K562 (cell line): ENCODE data around the gene ERP27. TPM values are rescaled to one million over a fixed set of nuclear protein-coding genes. Genes with fewer than 3 reads are reported as not detected.
A peak's percentile ranks its signal among the peaks of the same experiment; 100 is the strongest.

Source experiments
- BRCA1 ChIP-seq, 2 experiments: fragments of 450-650 bp in 1 of 2; sonication (generic) in 1 of 2; formaldehyde crosslinking in 1 of 2; IDR thresholded peaks; 2 replicates each; pipeline versions ENCODE4 v1.5.0 to v1.6.1; 2017 to 2020; ENCODE audit warnings: mild to moderate bottlenecking in 1 of 2, missing genetic modification reagents in 1 of 2
- FOXA3 ChIP-seq, 2 experiments: fragments of 450-650 bp in 1 of 2; sonication (generic) in 1 of 2; formaldehyde crosslinking; IDR thresholded peaks in 1 of 2; conservative IDR thresholded peaks in 1 of 2; 2 replicates each; pipeline versions ENCODE4 v1.4.0 to v1.8.0; 2020 to 2022; ENCODE audit warnings: mild to moderate bottlenecking in 2 of 2, missing genetic modification reagents in 1 of 2
- MTA2 ChIP-seq: fragments of 450-650 bp; IDR thresholded peaks from 2 replicates; pipeline ENCODE4 v1.6.1; 2016; ENCODE audit warnings: low read depth
- PHF8 ChIP-seq: fragments of 200-600 bp; sonication (generic); IDR thresholded peaks from 2 replicates; pipeline ENCODE4 v1.6.1; 2012; ENCODE audit warnings: mixed run types, mild to moderate bottlenecking, inconsistent platforms, low read length, moderate library complexity, borderline replicate concordance
- POLR2A ChIP-seq: fragments of 450-650 bp; conservative IDR thresholded peaks from 2 replicates; pipeline ENCODE4 v1.6.1; 2016
- PTBP1 ChIP-seq: fragments of 200-400 bp; formaldehyde crosslinking; IDR thresholded peaks from 2 replicates; pipeline ENCODE4 v1.6.1; 2017; ENCODE audit warnings: low read depth, low read length
- RAD51 ChIP-seq: fragments of 450-650 bp; IDR thresholded peaks from 2 replicates; pipeline ENCODE4 v1.7.1; 2016; ENCODE audit warnings: low read depth, mild to moderate bottlenecking, borderline replicate concordance
- RB1 ChIP-seq: fragments of 450-650 bp; IDR thresholded peaks from 2 replicates; pipeline ENCODE4 v1.6.1; 2017; ENCODE audit warnings: low read depth, mild to moderate bottlenecking
- SOX6 ChIP-seq: fragments of 450-650 bp; IDR thresholded peaks from 2 replicates; pipeline ENCODE4 v1.6.1; 2014; ENCODE audit warnings: mild to moderate bottlenecking
- TAL1 ChIP-seq: fragments of 450-650 bp; IDR thresholded peaks from 2 replicates; pipeline ENCODE4 v1.6.1; 2016; ENCODE audit warnings: mild to moderate bottlenecking
- ZBTB17 ChIP-seq: fragments of 450-650 bp; formaldehyde crosslinking; IDR thresholded peaks from 2 replicates; pipeline ENCODE4 v1.4.0; 2020; ENCODE audit warnings: mild to moderate bottlenecking
- ZNF239 ChIP-seq: fragments of 250-450 bp; sonication (Bioruptor Pico); IDR thresholded peaks from 2 replicates; pipeline ENCODE4 v1.4.0; 2020; ENCODE audit warnings: mild to moderate bottlenecking
- polyA plus RNA-seq, 8 experiments: library from polyadenylated mRNA; depleted of rRNA in 4 of 8; stranded (reverse) in 5 of 8; unstranded in 3 of 8; fragments of >200 nt; fragmentation: Nextera tagmentation in 2 of 8; fragmentation: Illumina TruSeq in 1 of 8; extraction: Ambion mirVana in 2 of 8; extraction: Trizol in 1 of 8; gene quantifications; 2 replicates each; pipeline versions ENCODE4 v1.2.1 to v1.2.3, GENCODE V29; 2011 to 2014; ENCODE audit warnings: inconsistent platforms in 1 of 8, missing spikeins in 1 of 8
- total RNA-seq, 7 experiments: library from RNA; depleted of rRNA in 6 of 7; stranded (reverse); fragments of >200 nt in 6 of 7; fragmentation: Illumina TruSeq in 2 of 7; extraction: Trizol in 2 of 7; gene quantifications; 2 replicates each; pipeline versions ENCODE4 v1.2.1 to v1.2.3, GENCODE V29; 2011 to 2021; ENCODE audit warnings: low replicate concordance in 1 of 7
- TF ChIP-seq, protein P1 (sequence below): fragments of 450-650 bp; formaldehyde crosslinking; IDR thresholded peaks from 2 replicates; pipeline ENCODE4 v1.4.0; 2020; ENCODE audit warnings: mild to moderate bottlenecking, moderate library complexity
- TF ChIP-seq, protein P2 (sequence below): fragments of 250-450 bp; sonication (Bioruptor Pico); IDR thresholded peaks from 2 replicates; pipeline ENCODE4 v1.4.0; 2020; ENCODE audit warnings: borderline replicate concordance
- TF ChIP-seq, protein P3 (sequence below): fragments of 250-450 bp; sonication (Bioruptor Pico); IDR thresholded peaks from 2 replicates; pipeline ENCODE4 v1.9.0; 2021; ENCODE audit warnings: mild to moderate bottlenecking, inconsistent platforms
- TF ChIP-seq, protein P4 (sequence below): fragments of 250-450 bp; sonication (Bioruptor Pico); IDR thresholded peaks from 2 replicates; pipeline ENCODE4 v1.8.0; 2021; ENCODE audit warnings: borderline replicate concordance, mild to moderate bottlenecking, moderate library complexity; ENCODE audit not compliant: poor library complexity, severe bottlenecking
- TF ChIP-seq, protein P5 (sequence below), 2 experiments: fragments of 450-650 bp in 1 of 2; IDR thresholded peaks; 2 replicates each; pipeline ENCODE4 v1.6.1; 2011 to 2017; ENCODE audit warnings: low read depth in 2 of 2, antibody characterized with exemption in 1 of 2, borderline replicate concordance in 1 of 2, low read length in 1 of 2, mild to moderate bottlenecking in 1 of 2, mixed read lengths in 1 of 2; ENCODE audit not compliant: control insufficient read depth in 1 of 2

The ERP27 gene
- total and polyA plus RNA-seq, 9 of the 15 experiments (the other 6 are each of a cell fraction or from before 2014, with no cell fraction given): 0.07 to 0.27 (median 0.11) TPM; not detected in 6

DNA sequence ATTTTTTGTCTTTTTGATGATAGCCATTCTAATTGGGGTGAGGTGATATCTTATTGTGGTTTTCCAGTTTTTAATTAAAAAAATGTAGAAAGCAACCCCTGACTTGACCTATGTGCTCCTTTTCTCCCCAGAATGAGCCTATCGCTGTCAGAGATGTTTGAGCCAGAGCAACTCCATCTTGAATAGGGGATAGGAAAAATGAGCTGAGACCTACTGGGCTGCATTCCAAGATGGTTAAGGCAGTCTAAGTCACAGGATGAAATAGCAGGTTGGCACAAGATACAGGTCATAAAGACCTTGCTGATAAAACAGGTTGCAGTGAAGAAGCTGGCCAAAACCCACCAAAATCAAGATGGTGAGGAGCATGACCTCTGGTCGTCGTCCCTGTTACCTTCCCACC lies 13.8 kb downstream of the ERP27 start (continued):
- TF ChIP-seq ZNF239 (peak; percentile 42; the same call in 1 of the 2 replicates), FOXA3 (CRISPR knock-in tag; conservative IDR thresholded peaks at IDR 0.05 in 1 of 2, IDR thresholded peaks at IDR 0.05 in 1 of 2) (no peak), RAD51 (no peak), BRCA1 (IDR thresholded peaks at IDR 0.05) (no peak), BRCA1 (CRISPR knock-in tag; IDR thresholded peaks at IDR 0.05) (no peak), TAL1 (no peak), POLR2A (no peak), SOX6 (no peak), PHF8 (no peak), PTBP1 (no peak), ZBTB17 (no peak), MTA2 (no peak), RB1 (no peak)
- TF ChIP-seq, protein P1, sequence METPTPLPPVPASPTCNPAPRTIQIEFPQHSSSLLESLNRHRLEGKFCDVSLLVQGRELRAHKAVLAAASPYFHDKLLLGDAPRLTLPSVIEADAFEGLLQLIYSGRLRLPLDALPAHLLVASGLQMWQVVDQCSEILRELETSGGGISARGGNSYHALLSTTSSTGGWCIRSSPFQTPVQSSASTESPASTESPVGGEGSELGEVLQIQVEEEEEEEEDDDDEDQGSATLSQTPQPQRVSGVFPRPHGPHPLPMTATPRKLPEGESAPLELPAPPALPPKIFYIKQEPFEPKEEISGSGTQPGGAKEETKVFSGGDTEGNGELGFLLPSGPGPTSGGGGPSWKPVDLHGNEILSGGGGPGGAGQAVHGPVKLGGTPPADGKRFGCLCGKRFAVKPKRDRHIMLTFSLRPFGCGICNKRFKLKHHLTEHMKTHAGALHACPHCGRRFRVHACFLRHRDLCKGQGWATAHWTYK (CRISPR knock-in tag): no peak
- TF ChIP-seq, protein P2, sequence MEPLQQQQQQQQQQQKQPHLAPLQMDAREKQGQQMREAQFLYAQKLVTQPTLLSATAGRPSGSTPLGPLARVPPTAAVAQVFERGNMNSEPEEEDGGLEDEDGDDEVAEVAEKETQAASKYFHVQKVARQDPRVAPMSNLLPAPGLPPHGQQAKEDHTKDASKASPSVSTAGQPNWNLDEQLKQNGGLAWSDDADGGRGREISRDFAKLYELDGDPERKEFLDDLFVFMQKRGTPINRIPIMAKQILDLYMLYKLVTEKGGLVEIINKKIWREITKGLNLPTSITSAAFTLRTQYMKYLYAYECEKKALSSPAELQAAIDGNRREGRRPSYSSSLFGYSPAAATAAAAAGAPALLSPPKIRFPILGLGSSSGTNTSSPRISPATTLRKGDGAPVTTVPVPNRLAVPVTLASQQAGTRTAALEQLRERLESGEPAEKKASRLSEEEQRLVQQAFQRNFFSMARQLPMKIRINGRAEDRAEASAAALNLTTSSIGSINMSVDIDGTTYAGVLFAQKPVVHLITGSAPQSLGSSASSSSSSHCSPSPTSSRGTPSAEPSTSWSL: no peak
- TF ChIP-seq, protein P3, sequence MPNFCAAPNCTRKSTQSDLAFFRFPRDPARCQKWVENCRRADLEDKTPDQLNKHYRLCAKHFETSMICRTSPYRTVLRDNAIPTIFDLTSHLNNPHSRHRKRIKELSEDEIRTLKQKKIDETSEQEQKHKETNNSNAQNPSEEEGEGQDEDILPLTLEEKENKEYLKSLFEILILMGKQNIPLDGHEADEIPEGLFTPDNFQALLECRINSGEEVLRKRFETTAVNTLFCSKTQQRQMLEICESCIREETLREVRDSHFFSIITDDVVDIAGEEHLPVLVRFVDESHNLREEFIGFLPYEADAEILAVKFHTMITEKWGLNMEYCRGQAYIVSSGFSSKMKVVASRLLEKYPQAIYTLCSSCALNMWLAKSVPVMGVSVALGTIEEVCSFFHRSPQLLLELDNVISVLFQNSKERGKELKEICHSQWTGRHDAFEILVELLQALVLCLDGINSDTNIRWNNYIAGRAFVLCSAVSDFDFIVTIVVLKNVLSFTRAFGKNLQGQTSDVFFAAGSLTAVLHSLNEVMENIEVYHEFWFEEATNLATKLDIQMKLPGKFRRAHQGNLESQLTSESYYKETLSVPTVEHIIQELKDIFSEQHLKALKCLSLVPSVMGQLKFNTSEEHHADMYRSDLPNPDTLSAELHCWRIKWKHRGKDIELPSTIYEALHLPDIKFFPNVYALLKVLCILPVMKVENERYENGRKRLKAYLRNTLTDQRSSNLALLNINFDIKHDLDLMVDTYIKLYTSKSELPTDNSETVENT (CRISPR knock-in tag): no peak
- TF ChIP-seq, protein P4, sequence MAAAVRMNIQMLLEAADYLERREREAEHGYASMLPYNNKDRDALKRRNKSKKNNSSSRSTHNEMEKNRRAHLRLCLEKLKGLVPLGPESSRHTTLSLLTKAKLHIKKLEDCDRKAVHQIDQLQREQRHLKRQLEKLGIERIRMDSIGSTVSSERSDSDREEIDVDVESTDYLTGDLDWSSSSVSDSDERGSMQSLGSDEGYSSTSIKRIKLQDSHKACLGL (CRISPR knock-in tag): no peak
- TF ChIP-seq, protein P5, sequence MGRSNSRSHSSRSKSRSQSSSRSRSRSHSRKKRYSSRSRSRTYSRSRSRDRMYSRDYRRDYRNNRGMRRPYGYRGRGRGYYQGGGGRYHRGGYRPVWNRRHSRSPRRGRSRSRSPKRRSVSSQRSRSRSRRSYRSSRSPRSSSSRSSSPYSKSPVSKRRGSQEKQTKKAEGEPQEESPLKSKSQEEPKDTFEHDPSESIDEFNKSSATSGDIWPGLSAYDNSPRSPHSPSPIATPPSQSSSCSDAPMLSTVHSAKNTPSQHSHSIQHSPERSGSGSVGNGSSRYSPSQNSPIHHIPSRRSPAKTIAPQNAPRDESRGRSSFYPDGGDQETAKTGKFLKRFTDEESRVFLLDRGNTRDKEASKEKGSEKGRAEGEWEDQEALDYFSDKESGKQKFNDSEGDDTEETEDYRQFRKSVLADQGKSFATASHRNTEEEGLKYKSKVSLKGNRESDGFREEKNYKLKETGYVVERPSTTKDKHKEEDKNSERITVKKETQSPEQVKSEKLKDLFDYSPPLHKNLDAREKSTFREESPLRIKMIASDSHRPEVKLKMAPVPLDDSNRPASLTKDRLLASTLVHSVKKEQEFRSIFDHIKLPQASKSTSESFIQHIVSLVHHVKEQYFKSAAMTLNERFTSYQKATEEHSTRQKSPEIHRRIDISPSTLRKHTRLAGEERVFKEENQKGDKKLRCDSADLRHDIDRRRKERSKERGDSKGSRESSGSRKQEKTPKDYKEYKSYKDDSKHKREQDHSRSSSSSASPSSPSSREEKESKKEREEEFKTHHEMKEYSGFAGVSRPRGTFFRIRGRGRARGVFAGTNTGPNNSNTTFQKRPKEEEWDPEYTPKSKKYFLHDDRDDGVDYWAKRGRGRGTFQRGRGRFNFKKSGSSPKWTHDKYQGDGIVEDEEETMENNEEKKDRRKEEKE (IDR thresholded peaks at IDR 0.05; ENCODE audit: borderline replicate concordance in 1 of 2, control insufficient read depth in 1 of 2, low read depth in 2 of 2, low read length in 1 of 2): no peak
